Large intestine (tissue), 3 donors: Measurements from ENCODE around the gene CCPG1. TPM values are rescaled to one million over a fixed set of nuclear protein-coding genes. Genes with fewer than 3 reads are reported as not detected.
A peak's percentile ranks its signal among the peaks of the same experiment; 100 is the strongest.

Experiments used
- DNase-seq, 2 donors: peaks; one replicate each; pipeline versions ENCODE4 v3.0.0 to v3.0.0-alpha.2; 2013
- H3K27ac ChIP-seq: one replicate; pipeline ENCODE4 v1.5.1; 2013; ENCODE audit warnings: low read length
- H3K27me3 ChIP-seq: 2 replicates; pipeline ENCODE4 v1.6.1; 2013; ENCODE audit warnings: low read length; ENCODE audit not compliant: control insufficient read depth, insufficient read depth
- H3K36me3 ChIP-seq: 2 replicates; pipeline ENCODE4 v1.6.1; 2013; ENCODE audit warnings: low read length; ENCODE audit not compliant: control insufficient read depth, insufficient read depth
- H3K4me1 ChIP-seq: one replicate; pipeline ENCODE4 v1.6.1; 2013; ENCODE audit warnings: low read length; ENCODE audit not compliant: control insufficient read depth, insufficient read depth
- H3K4me3 ChIP-seq: one replicate; pipeline ENCODE4 v1.5.1; 2013; ENCODE audit warnings: low read length
- H3K9me3 ChIP-seq: one replicate; pipeline ENCODE4 v1.6.1; 2013; ENCODE audit warnings: mild to moderate bottlenecking, low read depth, low read length, moderate library complexity; ENCODE audit not compliant: control insufficient read depth
- WGBS: methylation state at CpG from one replicate; pipeline ENCODE4 v1.1.5; 2013; ENCODE audit warnings: low lambda C conversion rate; ENCODE audit not compliant: insufficient coverage; 5-methylcytosine and 5-hydroxymethylcytosine counted together
- polyA plus RNA-seq: library from polyadenylated mRNA; unstranded; fragments of 120-200 nt; gene quantifications from one replicate; pipeline ENCODE4 v1.2.1, GENCODE V29; 2013

The CCPG1 gene
- polyA plus RNA-seq, 1 donor = 38.9 TPM

GRCh38 chr15:55320963-55321362 is 87.2 kb downstream of the CCPG1 start:
- no CpG with 5 or more reads among the region's 1 CpG for WGBS
- H3K27ac ChIP-seq = no peak overlapping the region
- H3K36me3 ChIP-seq = peaks cover 2% of the 10 kb centered on the region
- no peaks in the 10 kb centered on the region for H3K9me3 ChIP-seq
- peaks cover 2% of the 10 kb centered on the region for H3K4me1 ChIP-seq
- H3K27me3 ChIP-seq = no peaks in the 10 kb centered on the region
- no peak overlapping the region for H3K4me3 ChIP-seq
- no peak for DNase-seq

DNA sequence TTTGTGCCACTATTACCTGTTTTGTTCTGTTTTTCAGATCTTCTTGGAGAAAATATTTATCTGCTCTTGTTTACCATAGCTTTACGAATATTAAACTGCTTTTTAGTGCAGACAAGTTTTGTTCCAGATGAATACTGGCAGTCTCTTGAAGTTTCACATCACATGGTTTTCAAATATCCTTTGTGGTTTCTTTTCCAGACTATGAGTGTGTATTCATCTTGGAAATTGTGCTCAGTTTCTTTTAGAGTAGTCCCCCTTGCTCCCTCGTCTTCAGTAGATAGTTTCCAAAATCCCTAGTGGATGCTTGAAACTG is 88.0 kb downstream of the CCPG1 start:
- 87% methylated on average over 2 of the region's 2 CpGs for WGBS
- Histone ChIP-seq H3K27ac (no peak overlapping the region), H3K27me3 (no peaks in the 10 kb centered on the region), H3K4me3 (no peak overlapping the region), H3K36me3 (peaks cover 2% of the 10 kb centered on the region), H3K4me1 (peaks cover 2% of the 10 kb centered on the region), H3K9me3 (no peaks in the 10 kb centered on the region)
- no peak for DNase-seq

GRCh38 chr15:55319537-55320237 is 88.5 kb downstream of the CCPG1 start:
- H3K4me3 ChIP-seq = peak overlapping the region; percentile 87
- peak overlapping the region; percentile 61 for H3K27ac ChIP-seq
- H3K27me3 ChIP-seq = no peaks in the 10 kb centered on the region
- H3K9me3 ChIP-seq = no peaks in the 10 kb centered on the region
- DNase-seq = peak in 1 of 2 donors; percentile 20
- no CpG with 5 or more reads among the region's 4 CpGs for WGBS
- peaks cover 2% of the 10 kb centered on the region for H3K4me1 ChIP-seq
- peaks cover 2% of the 10 kb centered on the region for H3K36me3 ChIP-seq

DNA sequence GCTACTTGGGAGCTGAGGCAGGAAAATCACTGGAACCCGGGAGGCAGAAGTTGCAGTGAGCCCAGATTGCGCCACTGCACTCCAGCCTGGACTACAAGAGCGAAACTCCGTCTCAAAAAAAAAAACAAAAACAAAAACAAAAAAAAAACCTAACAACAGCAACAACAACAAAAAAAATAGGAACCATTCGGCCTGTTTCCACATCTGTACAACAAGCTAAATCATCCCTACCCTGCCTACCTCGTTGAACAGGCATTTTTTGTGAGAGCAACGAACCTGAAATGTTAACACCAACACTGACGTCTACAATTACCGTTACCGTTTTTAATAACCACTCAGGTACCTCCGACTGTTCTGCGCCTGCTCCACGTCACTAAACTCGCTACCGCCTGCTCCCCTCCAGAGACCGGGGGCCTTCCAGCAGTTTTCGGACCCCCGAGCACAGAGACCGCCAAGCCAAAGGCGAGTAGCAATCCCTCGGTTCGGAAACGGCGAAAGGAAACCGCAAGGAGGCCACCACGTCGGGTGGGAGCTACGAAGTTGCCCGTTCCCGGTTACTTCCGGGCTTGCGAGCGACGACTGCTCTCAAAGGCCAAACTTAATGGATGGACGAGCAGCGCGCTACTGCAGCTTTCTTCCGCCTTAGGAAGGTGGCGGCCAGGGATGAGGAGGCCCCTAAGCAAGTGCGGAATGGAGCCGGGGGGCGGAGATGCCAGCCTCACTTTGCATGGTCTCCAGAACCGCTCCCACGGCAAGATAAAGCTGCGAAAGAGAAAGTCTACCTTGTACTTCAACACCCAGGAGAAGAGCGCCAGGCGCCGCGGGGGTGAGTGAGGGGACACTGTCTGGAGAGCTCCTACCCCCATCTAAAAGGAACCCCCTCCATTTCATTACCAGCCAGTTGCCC is 89.3 kb downstream of the CCPG1 start, which contains the start of the genes PIGB and PIGBOS1:
Gene PIGB, plus strand, starts transcription at position 635 of the 907 bp plus-strand sequence. Its CDS starts 29 bp downstream, at position 664.
Gene PIGBOS1, minus strand, starts transcription at position 536 of the 907 bp plus-strand sequence. CDS start 1,331 bp downstream, outside the sequence.
- peaks cover 2% of the 10 kb centered on the region for H3K4me1 ChIP-seq
- no CpG with 5 or more reads among the region's 49 CpGs for WGBS
- DNase-seq = peak; percentile 82 to 95

More for the DNA sequence above, 89.3 kb downstream of the CCPG1 start, which contains the start of the genes PIGB and PIGBOS1:
- Histone ChIP-seq H3K27me3 (no peaks in the 10 kb centered on the region), H3K4me3 (peak within 1 kb of the TSS; percentile 87), H3K9me3 (no peaks in the 10 kb centered on the region), H3K27ac (peak within 1 kb of the TSS; percentile 61), H3K36me3 (peaks cover 2% of the 10 kb centered on the region)

Other genes with a start within 250 kb of the CCPG1 start
- gene RSL24D1, start 211.4 kb downstream of the CCPG1 start, polyA plus RNA-seq = 78.8 TPM
- 28.1 TPM for gene RAB27A, start 118.5 kb downstream of the CCPG1 start, polyA plus RNA-seq
- gene PIGBOS1, start 89.2 kb downstream of the CCPG1 start, polyA plus RNA-seq = 17.6 TPM
- gene PIGB, start 89.1 kb downstream of the CCPG1 start, polyA plus RNA-seq = 12.6 TPM
- 2.3 TPM for gene PIERCE2, start 136 bp upstream of the CCPG1 start, polyA plus RNA-seq
- 2.6 TPM for gene DNAAF4, start 99.9 kb upstream of the CCPG1 start, polyA plus RNA-seq
- gene PYGO1, start 180.0 kb upstream of the CCPG1 start, polyA plus RNA-seq = 5.0 TPM